OCI-LY3 (cell line): ENCODE data around the gene TCN2.
A peak's percentile ranks its signal among the peaks of the same experiment; 100 is the strongest.
"Not testable (repeated sequence)": the region's sequence is repeated elsewhere in the genome, so short reads cannot be mapped to it uniquely, and the experiment has no call there.

Experiments used
- H2AFZ ChIP-seq: fragments of 200-600, 300-600 bp; shearing (Covaris generic); 2 replicates; pipeline ENCODE4 v1.6.0; 2014; ENCODE audit warnings: antibody characterized with exemption, low read depth, low read length
- H3K27ac ChIP-seq: fragments of 200-600, 300-600 bp; sonication (generic); 2 replicates; pipeline ENCODE4 v1.5.1; 2014; ENCODE audit warnings: mild to moderate bottlenecking, low read length, moderate library complexity, mixed read lengths
- H3K27me3 ChIP-seq: fragments of 200-600, 300-600 bp; sonication (generic); 2 replicates; pipeline ENCODE4 v1.6.1; 2014; ENCODE audit warnings: low read depth, low read length, mixed read lengths
- H3K36me3 ChIP-seq: fragments of 200-600, 300-600 bp; sonication (generic); replicated peaks from 2 replicates; pipeline ENCODE3; 2014; ENCODE audit warnings: low read depth, low read length, mixed read lengths
- H3K4me1 ChIP-seq: fragments of 300-600, 200-600 bp; sonication (generic); 2 replicates; pipeline ENCODE4 v1.6.1; 2014; ENCODE audit warnings: low read length, mixed read lengths
- H3K4me2 ChIP-seq: fragments of 200-600, 300-600 bp; sonication (generic); 2 replicates; pipeline ENCODE4 v1.6.1; 2014; ENCODE audit warnings: low read length, mixed read lengths
- H3K4me3 ChIP-seq: fragments of 300-600, 200-600 bp; sonication (generic); 2 replicates; pipeline ENCODE4 v1.5.1; 2014; ENCODE audit warnings: antibody characterized with exemption, mild to moderate bottlenecking, low read length, moderate library complexity
- H3K79me2 ChIP-seq: fragments of 300-600, 200-600 bp; shearing (Covaris generic); 2 replicates; pipeline ENCODE4 v1.6.1; 2014; ENCODE audit warnings: mild to moderate bottlenecking, low read length, mixed read lengths
- H3K9ac ChIP-seq: fragments of 300-600, 200-600 bp; shearing (Covaris generic); 2 replicates; pipeline ENCODE4 v1.6.0; 2014; ENCODE audit warnings: mild to moderate bottlenecking, low read length, moderate library complexity
- H3K9me3 ChIP-seq: fragments of 200-600, 300-600 bp; shearing (Covaris generic); 2 replicates; pipeline ENCODE4 v1.6.1; 2014; ENCODE audit warnings: low read length, mixed read lengths; ENCODE audit not compliant: insufficient read depth
- H4K20me1 ChIP-seq: fragments of 200-600, 300-600 bp; sonication (generic); 2 replicates; pipeline ENCODE4 v1.6.1; 2016; ENCODE audit warnings: low read length, mixed read lengths; ENCODE audit not compliant: insufficient read depth
- CTCF ChIP-seq: fragments of 200-600, 300-600 bp; sonication (generic); IDR thresholded peaks from 2 replicates; pipeline ENCODE4 v1.5.1; 2014; ENCODE audit warnings: antibody characterized with exemption, low read length, low read depth
- EZH2phosphoT487 ChIP-seq: fragments of 200-600 bp; shearing (Covaris generic); IDR thresholded peaks from 2 replicates; pipeline ENCODE4 v1.6.1; 2018; ENCODE audit warnings: antibody characterized with exemption, mixed run types, low read depth

TCN2 gene

GRCh38 chr22:30627471-30627870 is 20.5 kb downstream of the TCN2 start:
- no peaks in the 10 kb centered on the region for H4K20me1 ChIP-seq
- no peak overlapping the region for H3K4me3 ChIP-seq
- H3K79me2 ChIP-seq = no peaks in the 10 kb centered on the region
- H3K27ac ChIP-seq = no peak overlapping the region
- no peaks in the 10 kb centered on the region for H3K27me3 ChIP-seq
- peaks cover 4% of the 10 kb centered on the region for H3K4me1 ChIP-seq
- H2AFZ ChIP-seq = no peak overlapping the region
- TF ChIP-seq CTCF (no peak), EZH2phosphoT487 (no peak)
- H3K9me3 ChIP-seq = no peaks in the 10 kb centered on the region
- H3K36me3 ChIP-seq = no peaks in the 10 kb centered on the region
- H3K9ac ChIP-seq = no peak overlapping the region
- H3K4me2 ChIP-seq = no peak overlapping the region

- Histone ChIP-seq H3K9ac (no peak overlapping the region), H3K27me3 (no peaks in the 10 kb centered on the region), H3K27ac (no peak overlapping the region), H3K79me2 (no peaks in the 10 kb centered on the region), H3K4me2 (no peak overlapping the region), H3K9me3 (no peaks in the 10 kb centered on the region), H3K4me1 (peaks cover 4% of the 10 kb centered on the region), H3K36me3 (no peaks in the 10 kb centered on the region), H2AFZ (no peak overlapping the region), H3K4me3 (no peak overlapping the region), H4K20me1 (no peaks in the 10 kb centered on the region)
- TF ChIP-seq CTCF (no peak), EZH2phosphoT487 (no peak)
These were observed 21.5 kb downstream of the TCN2 start for GRCh38 chr22:30628491-30628890.

DNA sequence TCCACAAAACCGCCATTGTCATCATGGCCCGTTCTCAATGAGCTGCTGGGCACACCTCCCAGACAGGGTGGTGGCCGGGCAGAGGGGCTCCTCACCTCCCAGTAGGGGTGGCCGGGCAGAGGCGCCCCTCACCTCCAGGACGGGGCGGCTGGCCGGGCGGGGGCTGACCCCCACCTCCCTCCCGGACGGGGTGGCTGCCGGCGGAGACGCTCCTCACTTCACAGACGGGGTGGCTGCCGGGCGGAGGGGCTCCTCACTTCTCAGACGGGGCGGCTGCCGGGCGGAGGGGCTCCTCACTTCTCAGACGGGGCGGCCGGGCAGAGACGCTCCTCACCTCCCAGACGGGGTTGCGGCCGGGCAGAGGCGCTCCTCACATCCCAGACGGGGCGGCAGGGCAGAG is 24.5 kb downstream of the TCN2 start:
- H2AFZ ChIP-seq, H3K27me3 ChIP-seq, H3K4me3 ChIP-seq: not testable (repeated sequence)

GRCh38 chr22:30634471-30635233 is 27.7 kb downstream of the TCN2 start:
- Histone ChIP-seq H2AFZ (peak overlapping the region; percentile 80), H3K4me1 (peaks cover 13% of the 10 kb centered on the region; the same call in 1 of the 2 replicates), H3K9me3 (no peaks in the 10 kb centered on the region), H3K27me3 (no peaks in the 10 kb centered on the region), H3K4me2 (peak overlapping the region; percentile 80), H3K9ac (peak overlapping the region; percentile 74), H4K20me1 (no peaks in the 10 kb centered on the region), H3K79me2 (no peaks in the 10 kb centered on the region), H3K27ac (peak overlapping the region; percentile 49), H3K36me3 (no peaks in the 10 kb centered on the region), H3K4me3 (peak overlapping the region; percentile 81)
- TF ChIP-seq EZH2phosphoT487 (no peak), CTCF (peak; percentile 95)

More for the DNA sequence above, 24.5 kb downstream of the TCN2 start:
- not testable (repeated sequence) for H3K36me3 ChIP-seq, H3K79me2 ChIP-seq, H3K4me2 ChIP-seq, H4K20me1 ChIP-seq, H3K27ac ChIP-seq, H3K9ac ChIP-seq, H3K9me3 ChIP-seq
- peaks cover 12% of the 10 kb centered on the region; the same call in 1 of the 2 replicates for H3K4me1 ChIP-seq
